OCI-LY1 (cell line): Measurements from ENCODE around the gene PRKAR2A.
"Not testable (repeated sequence)": the region's sequence is repeated elsewhere in the genome, so short reads cannot be mapped to it uniquely, and the experiment has no call there.

Source experiments
- H2AFZ ChIP-seq: fragments of 200-600 bp; sonication (generic), shearing (Covaris generic); 2 replicates; pipeline ENCODE4 v1.6.0; 2014; ENCODE audit warnings: antibody characterized with exemption, mild to moderate bottlenecking, low read length
- H3F3A ChIP-seq: fragments of 200-600 bp; sonication (generic), shearing (Covaris generic); 2 replicates; pipeline ENCODE4 v1.6.0; 2014; ENCODE audit warnings: mild to moderate bottlenecking, antibody characterized with exemption, low read length, moderate library complexity; ENCODE audit not compliant: insufficient read depth
- H3K27ac ChIP-seq: fragments of 200-600 bp; sonication (generic); 2 replicates; pipeline ENCODE4 v1.5.1; 2014; ENCODE audit warnings: low read length, mixed run types, mild to moderate bottlenecking, low read depth; ENCODE audit not compliant: poor library complexity, severe bottlenecking
- H3K27me3 ChIP-seq: fragments of 200-600 bp; sonication (generic); 2 replicates; pipeline ENCODE4 v1.6.0; 2014; ENCODE audit warnings: antibody characterized with exemption, mild to moderate bottlenecking, low read length, moderate library complexity; ENCODE audit not compliant: insufficient read depth
- H3K36me3 ChIP-seq: fragments of 200-600 bp; sonication (generic); 2 replicates; pipeline ENCODE4 v1.6.1; 2014; ENCODE audit warnings: mild to moderate bottlenecking, antibody characterized with exemption, low read length, moderate library complexity, mixed read lengths; ENCODE audit not compliant: insufficient read depth
- H3K4me1 ChIP-seq: fragments of 200-600 bp; sonication (generic); 2 replicates; pipeline ENCODE4 v1.5.1; 2014; ENCODE audit warnings: mild to moderate bottlenecking, low read length, moderate library complexity; ENCODE audit not compliant: insufficient read depth, severe bottlenecking
- H3K4me2 ChIP-seq: fragments of 200-600 bp; sonication (generic), shearing (Covaris generic); 2 replicates; pipeline ENCODE4 v1.6.1; 2014; ENCODE audit warnings: low read length
- H3K4me3 ChIP-seq: fragments of 200-600 bp; sonication (generic); 2 replicates; pipeline ENCODE4 v1.5.1; 2014; ENCODE audit warnings: low read length, low read depth, mild to moderate bottlenecking, mixed read lengths; ENCODE audit not compliant: poor library complexity, severe bottlenecking
- H3K79me2 ChIP-seq: fragments of 200-600 bp; shearing (Covaris generic); 2 replicates; pipeline ENCODE4 v1.6.1; 2016; ENCODE audit warnings: mixed run types, low read length, mixed read lengths; ENCODE audit not compliant: insufficient read depth
- H3K9ac ChIP-seq: fragments of 200-600 bp; sonication (generic), shearing (Covaris generic); 2 replicates; pipeline ENCODE4 v1.6.1; 2014; ENCODE audit warnings: mild to moderate bottlenecking, low read length, mixed read lengths
- H3K9me2 ChIP-seq: fragments of 200-600 bp; sonication (generic), shearing (Covaris generic); 2 replicates; pipeline ENCODE4 v1.6.1; 2014; ENCODE audit warnings: low read depth, mild to moderate bottlenecking, low read length, mixed read lengths
- H3K9me3 ChIP-seq: fragments of 200-600 bp; shearing (Covaris generic); 2 replicates; pipeline ENCODE4 v1.6.1; 2014; ENCODE audit warnings: low read length, mixed read lengths
- H4K20me1 ChIP-seq: fragments of 200-600 bp; sonication (generic), shearing (Covaris generic); 2 replicates; pipeline ENCODE4 v1.6.0; 2016; ENCODE audit warnings: mild to moderate bottlenecking, low read length; ENCODE audit not compliant: insufficient read depth
- EZH2 ChIP-seq: fragments of 200-600 bp; sonication (generic), shearing (Covaris generic); IDR thresholded peaks from 2 replicates; pipeline ENCODE4 v1.8.0; 2017; ENCODE audit warnings: borderline replicate concordance, mixed run types, mild to moderate bottlenecking, antibody characterized with exemption, low read length, moderate library complexity, mixed read lengths
- TF ChIP-seq, protein P1 (sequence below): fragments of 200-600 bp; sonication (generic), shearing (Covaris generic); IDR thresholded peaks from 2 replicates; pipeline ENCODE4 v1.5.1; 2017; ENCODE audit warnings: mild to moderate bottlenecking, antibody characterized with exemption, low read length, moderate library complexity, mixed read lengths

PRKAR2A gene

DNA sequence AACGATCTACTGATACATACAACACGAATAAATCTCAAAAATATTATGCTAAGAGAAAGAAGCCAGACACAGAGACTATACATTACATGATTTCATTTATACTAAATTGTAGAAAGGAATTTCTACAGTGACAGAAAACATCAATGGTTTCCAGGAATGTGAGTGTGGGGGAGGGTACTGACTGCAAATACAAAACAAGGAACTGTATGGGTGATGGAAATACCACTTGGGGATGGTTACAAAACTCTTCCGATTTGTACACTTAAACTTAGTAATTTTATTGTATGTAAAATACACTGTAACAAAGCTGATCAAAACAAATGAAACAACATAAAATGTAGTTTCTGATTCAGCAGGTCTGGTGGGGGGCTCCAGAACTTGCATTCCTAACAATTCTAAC lies 84.9 kb downstream of the PRKAR2A start:
- Histone ChIP-seq H3K79me2 (no peaks in the 10 kb centered on the region), H3K9ac (no peak overlapping the region), H2AFZ (no peak overlapping the region), H3F3A (no peaks in the 10 kb centered on the region), H4K20me1 (no peaks in the 10 kb centered on the region), H3K9me2 (no peaks in the 10 kb centered on the region), H3K4me3 (no peak overlapping the region), H3K9me3 (no peaks in the 10 kb centered on the region), H3K36me3 (peaks cover 23% of the 10 kb centered on the region), H3K27me3 (no peaks in the 10 kb centered on the region), H3K4me1 (no peaks in the 10 kb centered on the region), H3K4me2 (no peak overlapping the region), H3K27ac (no peak overlapping the region)
- TF ChIP-seq, protein P1, sequence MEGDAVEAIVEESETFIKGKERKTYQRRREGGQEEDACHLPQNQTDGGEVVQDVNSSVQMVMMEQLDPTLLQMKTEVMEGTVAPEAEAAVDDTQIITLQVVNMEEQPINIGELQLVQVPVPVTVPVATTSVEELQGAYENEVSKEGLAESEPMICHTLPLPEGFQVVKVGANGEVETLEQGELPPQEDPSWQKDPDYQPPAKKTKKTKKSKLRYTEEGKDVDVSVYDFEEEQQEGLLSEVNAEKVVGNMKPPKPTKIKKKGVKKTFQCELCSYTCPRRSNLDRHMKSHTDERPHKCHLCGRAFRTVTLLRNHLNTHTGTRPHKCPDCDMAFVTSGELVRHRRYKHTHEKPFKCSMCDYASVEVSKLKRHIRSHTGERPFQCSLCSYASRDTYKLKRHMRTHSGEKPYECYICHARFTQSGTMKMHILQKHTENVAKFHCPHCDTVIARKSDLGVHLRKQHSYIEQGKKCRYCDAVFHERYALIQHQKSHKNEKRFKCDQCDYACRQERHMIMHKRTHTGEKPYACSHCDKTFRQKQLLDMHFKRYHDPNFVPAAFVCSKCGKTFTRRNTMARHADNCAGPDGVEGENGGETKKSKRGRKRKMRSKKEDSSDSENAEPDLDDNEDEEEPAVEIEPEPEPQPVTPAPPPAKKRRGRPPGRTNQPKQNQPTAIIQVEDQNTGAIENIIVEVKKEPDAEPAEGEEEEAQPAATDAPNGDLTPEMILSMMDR = no peak
- TF ChIP-seq EZH2 = no peak

DNA sequence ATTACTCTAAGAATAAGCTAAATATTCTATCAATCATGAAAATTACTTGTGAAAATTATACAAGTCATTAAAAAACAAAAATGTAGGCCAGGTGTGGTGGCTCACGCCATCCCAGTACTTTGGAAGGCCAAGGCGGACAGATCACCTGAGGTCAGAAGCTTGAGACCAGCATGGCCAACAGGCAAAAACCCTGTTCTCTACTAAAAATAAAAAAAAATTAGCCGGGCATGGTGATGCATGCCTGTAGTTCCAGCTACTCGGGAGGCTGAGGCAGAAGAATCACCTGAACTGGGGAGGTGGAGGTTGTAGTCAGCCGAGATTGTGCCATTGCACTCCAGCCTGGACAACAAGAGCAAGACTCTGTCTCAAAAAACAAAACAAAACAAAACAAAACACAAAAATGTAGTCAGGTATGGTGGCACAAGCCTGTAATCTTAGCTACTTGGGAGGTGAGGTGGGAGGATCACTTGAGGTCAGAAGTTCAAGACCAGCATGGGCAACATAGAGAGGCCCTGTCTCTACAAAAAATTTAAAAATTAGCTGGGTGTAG lies 87.6 kb downstream of the PRKAR2A start:
- H3K9ac ChIP-seq, H3K9me2 ChIP-seq, H3K79me2 ChIP-seq, H4K20me1 ChIP-seq, H3K4me1 ChIP-seq, H3K27me3 ChIP-seq, H3F3A ChIP-seq, H3K27ac ChIP-seq, H2AFZ ChIP-seq, H3K4me3 ChIP-seq, H3K9me3 ChIP-seq, H3K4me2 ChIP-seq: not testable (repeated sequence)
- H3K36me3 ChIP-seq = peaks cover 32% of the 10 kb centered on the region

DNA sequence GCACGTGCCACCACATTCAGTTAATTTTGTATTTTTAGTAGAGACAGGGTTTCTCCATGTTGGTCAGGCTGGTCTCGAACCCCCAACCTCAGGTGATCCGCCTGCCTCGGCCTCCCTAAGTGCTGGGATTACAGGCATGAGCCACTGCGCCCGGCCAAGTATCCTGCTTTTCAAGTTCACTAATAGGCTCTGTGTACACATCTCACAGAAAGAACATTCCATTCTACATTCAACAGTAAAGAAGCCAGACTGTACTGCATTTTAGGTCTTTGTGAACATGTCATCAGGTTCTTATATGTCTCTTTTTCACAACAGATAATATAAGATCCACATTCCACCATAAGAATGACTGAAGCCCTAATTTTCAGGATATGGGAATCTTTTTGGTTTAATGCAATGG lies 88.1 kb downstream of the PRKAR2A start:
- not testable (repeated sequence) for H3K4me3 ChIP-seq, H3K79me2 ChIP-seq
- peaks cover 27% of the 10 kb centered on the region for H3K36me3 ChIP-seq

GRCh38 chr3:48759071-48759470 lies 88.6 kb downstream of the PRKAR2A start:
- no peaks in the 10 kb centered on the region for H3K27me3 ChIP-seq
- no peaks in the 10 kb centered on the region for H3K4me1 ChIP-seq
- H3K4me2 ChIP-seq = no peak overlapping the region
- no peak overlapping the region for H3K27ac ChIP-seq
- no peaks in the 10 kb centered on the region for H3K9me2 ChIP-seq
- H4K20me1 ChIP-seq = no peaks in the 10 kb centered on the region
- H3F3A ChIP-seq = no peaks in the 10 kb centered on the region
- H3K4me3 ChIP-seq = no peak overlapping the region
- no peak overlapping the region for H2AFZ ChIP-seq
- H3K9me3 ChIP-seq = no peaks in the 10 kb centered on the region
- peaks cover 23% of the 10 kb centered on the region for H3K36me3 ChIP-seq
- no peaks in the 10 kb centered on the region for H3K79me2 ChIP-seq
- TF ChIP-seq, protein P1 = no peak
- no peak for TF ChIP-seq EZH2
- no peak overlapping the region for H3K9ac ChIP-seq

More for the DNA sequence above, 88.1 kb downstream of the PRKAR2A start:
- not testable (repeated sequence) for H3K9ac ChIP-seq, H3F3A ChIP-seq, H3K27ac ChIP-seq, H4K20me1 ChIP-seq, H3K4me2 ChIP-seq, H3K9me2 ChIP-seq, H3K4me1 ChIP-seq, H3K27me3 ChIP-seq, H3K9me3 ChIP-seq, H2AFZ ChIP-seq
